ENCODE measurements around the gene TBC1D24. TPM values are rescaled to one million over a fixed set of nuclear protein-coding genes. Genes with fewer than 3 reads are reported as not detected.

The TBC1D24 gene
- total RNA-seq, 1 donor from 2014 or later, result 11.1 TPM

DNA sequence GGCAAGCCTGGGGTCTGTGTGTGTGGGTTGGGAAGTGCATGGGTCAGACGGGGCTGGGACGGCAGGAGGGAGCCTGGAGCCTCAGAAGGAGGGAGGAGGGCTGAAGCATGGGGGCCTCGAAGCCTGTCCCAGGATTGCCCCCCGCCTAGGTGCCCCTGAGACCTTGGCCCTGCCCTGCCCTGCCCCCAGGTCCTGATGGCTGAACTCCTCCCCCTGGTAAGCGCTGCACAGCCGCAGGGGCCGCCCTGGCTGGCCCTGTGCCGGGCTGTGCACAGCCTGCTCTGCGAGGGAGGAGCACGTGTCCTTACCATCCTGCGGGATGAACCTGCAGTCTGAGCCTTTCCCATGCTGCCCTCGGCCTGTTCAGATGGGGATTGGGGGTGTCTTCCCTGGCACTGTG lies 10.6 kb upstream of the TBC1D24 start:
- no peaks in the 10 kb centered on the region for H3K36me3 ChIP-seq
- no peak overlapping the region for H3K27ac ChIP-seq (replicated peaks)
- H3K4me1 ChIP-seq, result peaks cover 35% of the 10 kb centered on the region
- DNase-seq, result no peak
- H3K27me3 ChIP-seq (ENCODE audit: low read depth), result peaks cover 6% of the 10 kb centered on the region
- intact Hi-C loops (cut with micrococcal nuclease), result no loop called here
- no peaks in the 10 kb centered on the region for H3K9me3 ChIP-seq (replicated peaks)
- TF ChIP-seq, protein P1, sequence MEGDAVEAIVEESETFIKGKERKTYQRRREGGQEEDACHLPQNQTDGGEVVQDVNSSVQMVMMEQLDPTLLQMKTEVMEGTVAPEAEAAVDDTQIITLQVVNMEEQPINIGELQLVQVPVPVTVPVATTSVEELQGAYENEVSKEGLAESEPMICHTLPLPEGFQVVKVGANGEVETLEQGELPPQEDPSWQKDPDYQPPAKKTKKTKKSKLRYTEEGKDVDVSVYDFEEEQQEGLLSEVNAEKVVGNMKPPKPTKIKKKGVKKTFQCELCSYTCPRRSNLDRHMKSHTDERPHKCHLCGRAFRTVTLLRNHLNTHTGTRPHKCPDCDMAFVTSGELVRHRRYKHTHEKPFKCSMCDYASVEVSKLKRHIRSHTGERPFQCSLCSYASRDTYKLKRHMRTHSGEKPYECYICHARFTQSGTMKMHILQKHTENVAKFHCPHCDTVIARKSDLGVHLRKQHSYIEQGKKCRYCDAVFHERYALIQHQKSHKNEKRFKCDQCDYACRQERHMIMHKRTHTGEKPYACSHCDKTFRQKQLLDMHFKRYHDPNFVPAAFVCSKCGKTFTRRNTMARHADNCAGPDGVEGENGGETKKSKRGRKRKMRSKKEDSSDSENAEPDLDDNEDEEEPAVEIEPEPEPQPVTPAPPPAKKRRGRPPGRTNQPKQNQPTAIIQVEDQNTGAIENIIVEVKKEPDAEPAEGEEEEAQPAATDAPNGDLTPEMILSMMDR (IDR thresholded peaks at IDR 0.05; ENCODE audit: borderline replicate concordance), result no peak
- no peak overlapping the region for H3K4me3 ChIP-seq

DNA sequence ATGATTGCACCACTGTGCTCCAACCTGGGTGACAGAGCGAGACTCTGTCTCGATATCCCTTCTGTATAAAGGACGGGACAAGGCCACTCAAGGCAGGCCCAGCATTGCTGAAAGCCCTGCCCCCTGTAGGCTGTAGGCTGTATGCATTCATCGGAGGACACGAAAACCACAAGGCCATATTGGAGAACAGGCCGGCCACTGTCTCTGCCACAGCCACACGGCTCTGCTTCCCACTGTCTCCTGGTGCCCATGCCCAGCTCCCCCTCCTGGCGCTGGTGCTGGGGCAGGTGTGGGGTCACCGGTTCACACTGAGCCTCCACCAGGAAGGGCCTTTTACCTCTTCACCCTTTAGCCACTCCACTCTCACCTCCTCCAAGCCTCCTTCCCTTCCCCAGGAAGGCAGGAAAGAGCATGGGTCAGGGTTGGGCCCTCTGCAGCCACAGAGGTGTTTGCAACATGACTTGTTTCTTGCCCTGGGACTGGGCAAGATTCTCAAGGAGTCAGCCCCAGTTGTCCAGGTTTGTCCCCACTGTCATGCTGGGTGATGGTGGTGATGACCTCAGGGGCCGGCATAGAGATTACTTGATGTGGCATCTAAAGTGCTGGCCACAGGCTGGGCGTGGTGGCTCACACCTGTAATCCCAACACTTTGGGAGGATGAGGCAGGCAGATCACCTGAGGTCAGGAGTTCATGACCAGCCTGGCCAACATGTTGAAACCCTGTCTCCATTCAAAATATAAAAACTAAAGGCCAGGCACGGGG lies 9.1 kb upstream of the TBC1D24 start:
- H3K9me3 ChIP-seq (replicated peaks), result no peaks in the 10 kb centered on the region
- no peak overlapping the region for H3K27ac ChIP-seq (replicated peaks)
- TF ChIP-seq, protein P1 (IDR thresholded peaks at IDR 0.05; ENCODE audit: borderline replicate concordance), result no peak
- H3K4me1 ChIP-seq, result peaks cover 37% of the 10 kb centered on the region
- intact Hi-C loops (cut with micrococcal nuclease), result no loop called here
- H3K27me3 ChIP-seq (ENCODE audit: low read depth), result peaks cover 21% of the 10 kb centered on the region
- no peak for DNase-seq
- no peaks in the 10 kb centered on the region for H3K36me3 ChIP-seq
- no peak overlapping the region for H3K4me3 ChIP-seq

DNA sequence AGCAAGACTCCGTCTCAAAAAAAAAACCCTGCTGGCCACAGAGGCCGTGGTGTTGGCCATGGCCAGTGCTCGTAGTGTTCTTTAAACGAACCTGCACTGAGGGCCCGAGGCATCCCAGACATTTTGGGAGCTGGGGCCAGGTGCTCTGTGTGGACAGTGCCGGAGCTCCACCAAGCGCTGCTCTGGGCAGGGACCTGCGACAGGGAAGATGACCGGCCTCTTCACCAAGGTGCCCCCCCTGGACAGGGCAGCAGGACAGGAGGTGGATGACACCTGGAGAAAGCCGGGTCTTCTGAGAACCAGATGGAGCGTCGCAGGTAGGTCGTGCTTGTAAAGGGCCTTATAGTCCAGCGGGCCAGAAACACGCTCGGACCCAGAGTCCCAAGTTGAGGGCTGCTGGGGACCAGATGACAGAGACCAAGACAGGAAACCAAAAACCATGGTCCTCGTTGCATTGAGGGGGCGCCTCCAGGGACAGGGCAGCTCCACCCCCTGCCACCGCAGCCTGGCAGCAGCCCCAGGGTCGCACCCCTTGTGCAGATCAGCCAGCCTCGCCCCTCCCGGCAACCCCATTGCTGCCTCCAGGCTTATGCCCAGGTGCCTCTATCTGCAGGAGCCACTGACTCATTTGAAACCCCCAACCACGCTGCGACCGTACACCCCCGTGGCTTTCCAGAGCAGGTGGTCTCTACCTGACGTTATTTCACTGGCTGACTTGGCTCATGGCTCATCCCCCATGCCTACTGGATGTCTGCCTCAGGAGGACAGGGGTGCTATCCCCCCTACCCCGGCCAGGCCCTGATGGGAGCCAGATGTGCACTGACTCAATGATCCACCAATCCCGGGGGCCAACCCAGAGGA lies 8.0 kb upstream of the TBC1D24 start:
- Histone ChIP-seq H3K27me3 (ENCODE audit: low read depth) (peaks cover 31% of the 10 kb centered on the region), H3K36me3 (no peaks in the 10 kb centered on the region), H3K4me3 (peak overlapping the region; percentile 74), H3K27ac (replicated peaks) (peak overlapping the region; percentile 47), H3K4me1 (peaks cover 48% of the 10 kb centered on the region), H3K9me3 (replicated peaks) (no peaks in the 10 kb centered on the region)
- no peak for DNase-seq
- TF ChIP-seq, protein P1 (IDR thresholded peaks at IDR 0.05; ENCODE audit: borderline replicate concordance), result no peak
- intact Hi-C loops (cut with micrococcal nuclease), result no loop called here

DNA sequence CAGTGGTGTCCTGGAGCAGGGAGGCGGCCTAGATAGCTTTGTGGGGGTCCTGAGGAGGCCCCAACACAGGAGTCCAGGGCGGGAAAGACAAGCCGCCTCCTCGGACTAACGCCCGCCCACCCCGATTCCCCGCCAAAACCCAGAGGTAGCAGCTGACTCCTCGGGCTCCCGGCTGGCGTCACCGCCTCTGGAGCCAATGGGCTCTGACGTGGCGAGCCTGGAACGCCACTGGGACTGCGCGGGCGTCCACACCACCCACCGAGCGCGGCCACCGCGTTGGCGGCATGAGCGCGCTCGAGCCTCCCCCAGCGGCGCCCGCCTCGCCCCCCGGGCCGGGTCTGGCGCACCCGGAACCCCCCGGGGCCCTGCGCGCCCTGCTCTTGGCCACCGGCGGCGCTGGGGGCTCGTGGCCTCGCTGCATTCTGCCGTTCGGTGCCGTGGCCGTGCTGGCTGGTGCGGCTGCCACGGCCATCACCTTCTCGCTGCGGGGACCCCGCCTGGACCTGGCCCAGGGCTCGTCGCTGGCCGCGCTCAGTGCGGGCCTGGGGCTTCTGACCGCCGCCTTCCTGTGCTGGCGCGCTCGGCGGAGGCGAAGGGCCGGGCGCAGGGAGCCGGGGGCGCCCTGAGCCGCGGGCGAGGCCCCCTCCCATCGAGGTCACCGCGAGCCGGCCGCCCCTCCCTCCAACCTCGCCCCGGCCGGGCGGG lies 7.2 kb upstream of the TBC1D24 start:
- Histone ChIP-seq H3K4me3 (peak overlapping the region; percentile 74), H3K4me1 (peaks cover 52% of the 10 kb centered on the region), H3K27ac (replicated peaks) (peak overlapping the region; percentile 47), H3K36me3 (no peaks in the 10 kb centered on the region), H3K9me3 (replicated peaks) (no peaks in the 10 kb centered on the region), H3K27me3 (ENCODE audit: low read depth) (peaks cover 39% of the 10 kb centered on the region)
- TF ChIP-seq, protein P1 (IDR thresholded peaks at IDR 0.05; ENCODE audit: borderline replicate concordance), result peak; percentile 16
- intact Hi-C loops (cut with micrococcal nuclease), result no loop called here
- DNase-seq, result peak; percentile 80

DNA sequence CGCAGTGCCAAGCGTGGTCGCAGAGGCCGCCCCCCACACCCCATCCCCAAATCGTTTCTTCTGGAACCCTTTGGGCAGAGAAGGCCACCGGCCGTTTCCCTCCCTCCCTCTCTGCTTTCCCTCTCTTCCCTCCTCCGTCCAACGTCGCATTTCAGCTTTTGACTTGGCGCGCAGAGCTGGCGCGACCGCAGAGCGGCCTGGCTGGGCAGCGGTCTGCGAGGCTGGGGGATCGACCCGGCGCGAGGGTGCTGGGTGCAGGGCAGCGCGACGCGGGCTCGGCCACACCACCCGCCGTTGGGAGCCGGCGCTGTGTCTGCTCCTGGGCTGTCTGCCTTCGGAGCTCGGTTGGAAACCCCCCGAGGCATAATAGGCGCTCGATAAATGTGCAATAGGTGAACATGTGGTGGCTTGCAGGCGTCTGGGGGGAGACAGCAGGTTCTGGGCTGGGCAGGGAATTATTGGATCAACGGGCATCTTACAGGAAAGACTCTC lies 6.6 kb upstream of the TBC1D24 start:
- Histone ChIP-seq H3K27ac (replicated peaks) (no peak overlapping the region), H3K4me1 (peaks cover 57% of the 10 kb centered on the region), H3K4me3 (peak overlapping the region; percentile 74), H3K9me3 (replicated peaks) (no peaks in the 10 kb centered on the region), H3K36me3 (no peaks in the 10 kb centered on the region), H3K27me3 (ENCODE audit: low read depth) (peaks cover 45% of the 10 kb centered on the region)
- intact Hi-C loops (cut with micrococcal nuclease), result no loop called here
- no peak for DNase-seq
- TF ChIP-seq, protein P1 (IDR thresholded peaks at IDR 0.05; ENCODE audit: borderline replicate concordance), result no peak

All from left ventricle myocardium inferior (tissue), 1 donor.